Measurements from ENCODE around the gene NR4A1.

Gene NR4A1

GRCh38 chr12:52050116-52050757 is 1.0 kb upstream of the NR4A1 start:
- Histone ChIP-seq H3F3A (ENCODE audit: insufficient read depth) (no peaks in the 10 kb centered on the region), H3K27me3 (ENCODE audit: low read length) (no peaks in the 10 kb centered on the region), H3K9me2 (replicated peaks; ENCODE audit: insufficient read depth, low read length) (no peaks in the 10 kb centered on the region), H3K27ac (ENCODE audit: low read depth, low read length) (no peak overlapping the region), H4K20me1 (ENCODE audit: low read depth, low read length) (no peaks in the 10 kb centered on the region), H3K4me3 (ENCODE audit: insufficient read depth, low read length, poor library complexity, severe bottlenecking) (peak overlapping the region; percentile 54), H3K9me3 (ENCODE audit: insufficient read depth, low read length) (no peaks in the 10 kb centered on the region), H3K9ac (ENCODE audit: low read length) (peak overlapping the region; percentile 64), H2AFZ (ENCODE audit: low read depth, low read length, severe bottlenecking) (peak overlapping the region; percentile 71), H3K4me2 (ENCODE audit: low read depth, low read length, poor library complexity, severe bottlenecking) (peak overlapping the region; percentile 56), H3K36me3 (ENCODE audit: low read length) (no peaks in the 10 kb centered on the region), H3K79me2 (ENCODE audit: insufficient read depth, low read length) (no peaks in the 10 kb centered on the region)
- TF ChIP-seq CTCF (IDR thresholded peaks at IDR 0.05; ENCODE audit: insufficient read depth, low read length, poor library complexity, severe bottlenecking) (no peak), EZH2phosphoT487 (conservative IDR thresholded peaks at IDR 0.05; ENCODE audit: low read length) (no peak)

- Histone ChIP-seq H3F3A (ENCODE audit: insufficient read depth) (no peaks in the 10 kb centered on the region), H3K27me3 (ENCODE audit: low read length) (no peaks in the 10 kb centered on the region), H3K9me3 (ENCODE audit: insufficient read depth, low read length) (no peaks in the 10 kb centered on the region), H3K27ac (ENCODE audit: low read depth, low read length) (no peak overlapping the region), H3K4me2 (ENCODE audit: low read depth, low read length, poor library complexity, severe bottlenecking) (peak overlapping the region; percentile 56), H3K9me2 (replicated peaks; ENCODE audit: insufficient read depth, low read length) (no peaks in the 10 kb centered on the region), H2AFZ (ENCODE audit: low read depth, low read length, severe bottlenecking) (no peak overlapping the region), H3K4me3 (ENCODE audit: insufficient read depth, low read length, poor library complexity, severe bottlenecking) (peak overlapping the region; percentile 54), H3K79me2 (ENCODE audit: insufficient read depth, low read length) (no peaks in the 10 kb centered on the region), H3K9ac (ENCODE audit: low read length) (peak overlapping the region; percentile 64), H3K36me3 (ENCODE audit: low read length) (no peaks in the 10 kb centered on the region), H4K20me1 (ENCODE audit: low read depth, low read length) (no peaks in the 10 kb centered on the region)
- TF ChIP-seq EZH2phosphoT487 (conservative IDR thresholded peaks at IDR 0.05; ENCODE audit: low read length): no peak
- no peak for TF ChIP-seq CTCF (IDR thresholded peaks at IDR 0.05; ENCODE audit: insufficient read depth, low read length, poor library complexity, severe bottlenecking)
Measured at GRCh38 chr12:52052468-52053186, 1.4 kb downstream of the NR4A1 start.

- no peak overlapping the region for H3K4me3 ChIP-seq (ENCODE audit: insufficient read depth, low read length, poor library complexity, severe bottlenecking)
- no peaks in the 10 kb centered on the region for H3K79me2 ChIP-seq (ENCODE audit: insufficient read depth, low read length)
- no peak overlapping the region for H3K27ac ChIP-seq (ENCODE audit: low read depth, low read length)
- no peak overlapping the region for H3K9ac ChIP-seq (ENCODE audit: low read length)
- no peaks in the 10 kb centered on the region for H3K36me3 ChIP-seq (ENCODE audit: low read length)
- no peaks in the 10 kb centered on the region for H3F3A ChIP-seq (ENCODE audit: insufficient read depth)
- no peaks in the 10 kb centered on the region for H3K9me3 ChIP-seq (ENCODE audit: insufficient read depth, low read length)
- no peaks in the 10 kb centered on the region for H3K9me2 ChIP-seq (replicated peaks; ENCODE audit: insufficient read depth, low read length)
- no peaks in the 10 kb centered on the region for H4K20me1 ChIP-seq (ENCODE audit: low read depth, low read length)
- H3K4me2 ChIP-seq (ENCODE audit: low read depth, low read length, poor library complexity, severe bottlenecking): no peak overlapping the region
- no peak overlapping the region for H2AFZ ChIP-seq (ENCODE audit: low read depth, low read length, severe bottlenecking)
- no peak for TF ChIP-seq CTCF (IDR thresholded peaks at IDR 0.05; ENCODE audit: insufficient read depth, low read length, poor library complexity, severe bottlenecking)
- no peaks in the 10 kb centered on the region for H3K27me3 ChIP-seq (ENCODE audit: low read length)
Measured at GRCh38 chr12:52053536-52054209, 2.4 kb downstream of the NR4A1 start.
